HEK293T (cell line): ENCODE data around the gene FBXO15.

ENCODE experiments used
- ARNT ChIP-seq: fragments of 450-650 bp; IDR thresholded peaks from 2 replicates; pipeline ENCODE4 v1.6.1; 2017; ENCODE audit warnings: mild to moderate bottlenecking
- BHLHE40 ChIP-seq: fragments of 450-650 bp; IDR thresholded peaks from 2 replicates; pipeline ENCODE4 v1.6.1; 2016; ENCODE audit warnings: mild to moderate bottlenecking, moderate library complexity, borderline replicate concordance
- FOXM1 ChIP-seq: fragments of 450-650 bp; IDR thresholded peaks from 2 replicates; pipeline ENCODE4 v1.6.1; 2017; ENCODE audit warnings: mild to moderate bottlenecking, borderline replicate concordance
- SUZ12 ChIP-seq: fragments of 450-650 bp; IDR thresholded peaks from 2 replicates; pipeline ENCODE4 v1.6.1; 2016; ENCODE audit warnings: mild to moderate bottlenecking
- TARDBP ChIP-seq: fragments of 450-650 bp; IDR thresholded peaks from 2 replicates; pipeline ENCODE4 v1.6.1; 2016

- TF ChIP-seq SUZ12 (no peak), FOXM1 (no peak), TARDBP (no peak), ARNT (no peak), BHLHE40 (no peak)
Measured at GRCh38 chr18:74063023-74063422, 84.6 kb downstream of the FBXO15 start.
